Ovary (tissue), 9 donors: ENCODE measurements around the gene RPL13. TPM values are rescaled to one million over a fixed set of nuclear protein-coding genes. Genes with fewer than 3 reads are reported as not detected.

ENCODE experiments used
- DNase-seq, 5 donors: peaks; one replicate each; pipeline ENCODE4 v3.0.0-alpha.2; 2019 to 2020
- H3K27ac ChIP-seq, 2 donors: fragments of 200-600 bp; one replicate each; pipeline versions ENCODE4 v1.5.1 to v1.8.0; 2019 to 2022
- H3K27me3 ChIP-seq: fragments of 200-600 bp; one replicate; pipeline ENCODE4 v1.8.0; 2022
- H3K36me3 ChIP-seq: fragments of 200-600 bp; sonication (generic); one replicate; pipeline ENCODE4 v1.5.1; 2019
- H3K4me1 ChIP-seq: one replicate; pipeline ENCODE4 v1.8.1; 2013; ENCODE audit warnings: mild to moderate bottlenecking, moderate library complexity; ENCODE audit not compliant: insufficient read depth
- H3K4me3 ChIP-seq: fragments of 200-600 bp; sonication (generic); one replicate; pipeline ENCODE4 v1.5.1; 2017
- H3K9me3 ChIP-seq, 2 donors: fragments of 200-600 bp in 1 of 2; sonication (generic) in 1 of 2; one replicate each; pipeline versions ENCODE4 v1.5.1 to v1.8.1; 2013 to 2019; ENCODE audit warnings: mild to moderate bottlenecking in 1 of 2, moderate library complexity in 1 of 2
- EP300 ChIP-seq: sonication (generic); formaldehyde crosslinking; IDR thresholded peaks from one replicate; pipeline ENCODE4 v1.6.1; 2017; ENCODE audit warnings: antibody characterized with exemption
- POLR2A ChIP-seq: fragments of 450-650 bp; IDR thresholded peaks from one replicate; pipeline ENCODE4 v1.6.1; 2017; ENCODE audit warnings: antibody characterized with exemption, mild to moderate bottlenecking, moderate library complexity
- WGBS, 3 donors: extraction: QIAGEN DNeasy Blood & Tissue Kit in 1 of 3; methylation state at CpG; one replicate each; pipeline versions ENCODE4 v1.1.5 to v1.1.7; 2013 to 2017; 5-methylcytosine and 5-hydroxymethylcytosine counted together
- intact Hi-C, 4 donors: fragments of 100-400 bp; cut with DNase I; formaldehyde crosslinking; loops; one replicate each; pipeline versions ENCODE4 v1.11.0 to v1.15.1; 2022 to 2023
- polyA plus RNA-seq, 2 donors: library from polyadenylated mRNA; stranded (reverse); fragments of 200-250 nt in 1 of 2; fragments of 350-450 nt in 1 of 2; fragmentation: Illumina TruSeq in 1 of 2; extraction: RNeasy Lipid Tissue Mini Kit (QIAGEN cat#74804) in 1 of 2; gene quantifications; one replicate each; pipeline ENCODE4 v1.2.3, GENCODE V29; 2013 to 2014
- total RNA-seq, 7 donors: library from RNA; depleted of rRNA in 2 of 7; stranded (reverse); fragments of >200 nt in 2 of 7; fragmentation: NEBNext Ultra II Directional in 3 of 7; extraction: Animal tissue kit (Norgen Biotek cat#: 25700) in 3 of 7; gene quantifications; one replicate each; pipeline versions ENCODE4 v1.1.0 to v1.2.4, GENCODE V29; 2016 to 2023
- TF ChIP-seq, protein P1 (sequence below), 3 donors: fragments of 450-650 bp in 2 of 3; fragments of 200-600 bp in 1 of 3; IDR thresholded peaks; one replicate each; pipeline versions ENCODE4 v1.5.1 to v1.8.0; 2016 to 2022; ENCODE audit warnings: antibody characterized with exemption in 3 of 3, mild to moderate bottlenecking in 1 of 3
- donor health status: DM: no; HTN: no; CAD: no; lungs with moderate emphysema.
- donor health status: DM: no; HTN: no; CAD: no.
- donor health status: Bipolar disorder and iron deficiency.
- donor health status: DM: yes; HTN: yes; CAD: no.
- donor health status: DM: no; HTN: no; CAD: no.
- donor health status: DM: yes; HTN: yes; CAD: no.

The RPL13 gene
- total and polyA plus RNA-seq, 9 donors = 1,317 to 21,366 (median 5,883) TPM

DNA sequence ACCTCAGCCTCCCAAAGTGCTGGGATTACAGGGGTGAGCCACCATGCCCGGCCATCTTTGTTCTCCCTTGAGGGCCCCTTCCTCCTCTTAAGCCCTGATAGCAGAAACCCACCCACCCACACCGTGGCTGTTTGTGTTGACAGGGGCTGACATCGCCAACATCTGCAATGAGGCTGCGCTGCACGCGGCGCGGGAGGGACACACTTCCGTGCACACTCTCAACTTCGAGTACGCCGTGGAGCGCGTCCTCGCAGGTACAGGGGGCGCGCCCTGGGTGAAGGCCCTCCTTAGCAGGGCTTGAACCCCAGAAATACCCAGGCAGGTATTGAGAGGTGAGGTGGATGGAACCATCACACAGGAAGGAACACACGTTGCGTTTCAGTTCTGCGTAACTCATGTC is 12.6 kb upstream of the RPL13 start:
- TF ChIP-seq POLR2A (no peak), EP300 (no peak)
- TF ChIP-seq, protein P1, sequence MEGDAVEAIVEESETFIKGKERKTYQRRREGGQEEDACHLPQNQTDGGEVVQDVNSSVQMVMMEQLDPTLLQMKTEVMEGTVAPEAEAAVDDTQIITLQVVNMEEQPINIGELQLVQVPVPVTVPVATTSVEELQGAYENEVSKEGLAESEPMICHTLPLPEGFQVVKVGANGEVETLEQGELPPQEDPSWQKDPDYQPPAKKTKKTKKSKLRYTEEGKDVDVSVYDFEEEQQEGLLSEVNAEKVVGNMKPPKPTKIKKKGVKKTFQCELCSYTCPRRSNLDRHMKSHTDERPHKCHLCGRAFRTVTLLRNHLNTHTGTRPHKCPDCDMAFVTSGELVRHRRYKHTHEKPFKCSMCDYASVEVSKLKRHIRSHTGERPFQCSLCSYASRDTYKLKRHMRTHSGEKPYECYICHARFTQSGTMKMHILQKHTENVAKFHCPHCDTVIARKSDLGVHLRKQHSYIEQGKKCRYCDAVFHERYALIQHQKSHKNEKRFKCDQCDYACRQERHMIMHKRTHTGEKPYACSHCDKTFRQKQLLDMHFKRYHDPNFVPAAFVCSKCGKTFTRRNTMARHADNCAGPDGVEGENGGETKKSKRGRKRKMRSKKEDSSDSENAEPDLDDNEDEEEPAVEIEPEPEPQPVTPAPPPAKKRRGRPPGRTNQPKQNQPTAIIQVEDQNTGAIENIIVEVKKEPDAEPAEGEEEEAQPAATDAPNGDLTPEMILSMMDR (IDR thresholded peaks at IDR 0.05) = no peak
- Histone ChIP-seq H3K27ac (no peak overlapping the region), H3K36me3 (no peaks in the 10 kb centered on the region), H3K4me3 (no peak overlapping the region), H3K4me1 (no peaks in the 10 kb centered on the region), H3K9me3 (no peaks in the 10 kb centered on the region), H3K27me3 (no peaks in the 10 kb centered on the region)
- WGBS, 3 donors = 93 to 96% (median 96%) methylated on average over 20 of the region's 20 CpGs
- DNase-seq = no peak
- intact Hi-C loops = no loop called here

DNA sequence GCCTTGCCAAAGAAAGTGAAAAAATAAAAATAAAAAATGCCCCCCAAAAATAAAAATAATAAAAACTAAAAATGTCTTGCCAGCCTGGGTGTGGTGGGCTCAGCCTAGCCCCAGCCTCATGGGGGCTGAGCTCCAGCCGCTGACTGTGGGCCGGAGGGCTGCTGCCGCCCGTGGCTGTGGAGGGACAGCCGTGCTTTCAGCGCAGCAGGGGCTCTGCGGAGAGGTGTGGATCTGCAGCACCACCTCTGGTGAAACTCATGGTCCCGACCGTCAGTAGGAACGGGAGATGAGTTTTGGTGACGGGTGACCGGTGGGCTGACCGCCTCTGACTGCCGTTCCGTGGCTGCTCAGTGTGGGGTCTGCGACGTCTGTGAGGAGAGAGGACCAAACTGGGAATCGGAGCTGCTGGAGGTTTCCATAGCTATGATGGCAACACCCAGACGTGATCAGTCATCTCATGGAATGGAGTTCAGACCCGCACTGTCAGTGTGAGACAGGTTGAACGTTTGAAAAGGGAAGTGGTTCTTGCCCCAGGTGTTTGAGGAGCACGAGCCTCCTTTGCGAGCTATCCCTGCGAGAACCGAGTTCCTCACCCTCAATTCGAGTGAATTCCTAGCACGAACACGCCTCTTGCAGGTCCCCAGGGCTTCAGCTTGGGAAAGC is 12.0 kb upstream of the RPL13 start:
- intact Hi-C loops = no loop called here
- WGBS, 3 donors = 85 to 88% (median 87%) methylated on average over 28 of the region's 28 CpGs
- Histone ChIP-seq H3K27ac (no peak overlapping the region), H3K27me3 (no peaks in the 10 kb centered on the region), H3K4me3 (no peak overlapping the region), H3K9me3 (no peaks in the 10 kb centered on the region), H3K4me1 (no peaks in the 10 kb centered on the region), H3K36me3 (no peaks in the 10 kb centered on the region)
- TF ChIP-seq EP300 (no peak), POLR2A (no peak)
- DNase-seq = no peak

DNA sequence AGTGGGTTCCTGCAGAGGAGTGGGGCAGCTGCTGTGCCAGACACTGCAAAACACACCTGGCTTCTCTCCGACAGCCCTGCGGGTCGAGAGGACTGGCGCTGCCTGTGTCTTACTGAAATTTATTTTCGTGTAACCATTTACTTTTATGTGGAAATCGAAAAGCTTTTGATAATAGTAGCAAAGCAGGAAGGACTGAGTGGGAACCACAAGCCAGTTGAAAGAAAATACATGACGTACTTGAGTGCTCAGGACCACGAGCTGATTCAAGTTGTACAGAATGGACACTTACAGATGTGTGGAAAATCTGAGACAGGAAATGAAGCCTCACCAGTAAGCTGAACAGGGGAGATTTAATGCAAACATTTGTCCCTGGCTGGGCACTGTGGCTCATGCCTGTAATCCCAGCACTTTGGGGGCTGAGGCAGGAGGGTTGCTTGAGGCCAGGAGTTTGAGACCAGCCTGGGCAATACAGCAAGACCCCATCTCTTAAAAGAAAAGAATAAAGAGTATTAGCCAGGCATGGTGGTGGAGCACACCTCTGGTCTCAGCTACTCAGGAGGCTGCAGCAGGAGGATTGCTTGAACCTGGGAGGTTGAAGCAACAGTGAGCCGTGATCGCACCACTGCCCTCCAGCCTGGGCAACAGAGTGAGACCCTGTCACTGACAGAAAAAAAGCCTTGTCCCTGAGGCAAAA is 11.3 kb upstream of the RPL13 start:
- H3K4me3 ChIP-seq = no peak overlapping the region
- DNase-seq = no peak
- TF ChIP-seq EP300 (no peak), POLR2A (no peak)
- TF ChIP-seq, protein P1 (IDR thresholded peaks at IDR 0.05) = no peak
- intact Hi-C loops = no loop called here
- H3K9me3 ChIP-seq = no peaks in the 10 kb centered on the region
- no peak overlapping the region for H3K27ac ChIP-seq
- H3K36me3 ChIP-seq = no peaks in the 10 kb centered on the region
- 89 to 93% (median 89%) methylated on average over 10 of the region's 10 CpGs for WGBS, 3 donors
- no peaks in the 10 kb centered on the region for H3K27me3 ChIP-seq
- H3K4me1 ChIP-seq = no peaks in the 10 kb centered on the region

DNA sequence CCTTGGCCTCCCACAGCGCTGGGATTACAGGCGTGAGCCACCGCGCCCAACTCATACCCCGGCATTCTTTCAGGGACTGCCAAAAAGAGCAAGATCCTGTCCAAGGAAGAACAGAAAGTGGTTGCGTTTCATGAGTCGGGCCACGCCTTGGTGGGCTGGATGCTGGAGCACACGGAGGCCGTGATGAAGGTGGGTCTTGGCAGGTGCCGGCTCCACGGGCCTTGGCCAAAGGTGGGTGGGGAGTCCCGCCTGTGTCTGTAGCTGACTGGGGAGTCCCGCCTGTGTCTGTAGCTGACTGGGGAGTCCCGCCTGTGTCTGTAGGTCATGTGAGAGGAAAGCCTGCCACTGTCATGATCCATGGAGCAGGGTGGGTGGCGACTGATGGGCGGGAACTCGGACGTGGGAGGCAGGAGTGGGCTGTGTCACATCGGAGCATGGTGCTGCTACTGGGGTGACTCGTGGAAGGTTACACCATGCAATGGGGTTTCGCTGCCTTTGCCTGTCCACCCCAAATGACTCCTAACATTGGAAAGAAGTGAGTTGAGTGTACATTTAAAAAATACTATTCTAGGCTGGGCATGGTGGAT is 10.0 kb upstream of the RPL13 start:
- H3K4me1 ChIP-seq = no peaks in the 10 kb centered on the region
- DNase-seq = no peak
- no peaks in the 10 kb centered on the region for H3K27me3 ChIP-seq
- H3K27ac ChIP-seq = no peak overlapping the region
- no peaks in the 10 kb centered on the region for H3K9me3 ChIP-seq
- TF ChIP-seq EP300 (no peak), POLR2A (no peak)
- TF ChIP-seq, protein P1 (IDR thresholded peaks at IDR 0.05) = no peak
- no peak overlapping the region for H3K4me3 ChIP-seq
- H3K36me3 ChIP-seq = no peaks in the 10 kb centered on the region
- WGBS, 3 donors = 89 to 91% (median 89%) methylated on average over 22 of the region's 22 CpGs
- intact Hi-C loops = loop anchor here in 1 of 4 donors (10.0 kb wide), 1 partner anchor 216 kb away; no protein-coding TSS in a partner anchor
